ENCODE measurements around the gene MS4A6A.

DNA sequence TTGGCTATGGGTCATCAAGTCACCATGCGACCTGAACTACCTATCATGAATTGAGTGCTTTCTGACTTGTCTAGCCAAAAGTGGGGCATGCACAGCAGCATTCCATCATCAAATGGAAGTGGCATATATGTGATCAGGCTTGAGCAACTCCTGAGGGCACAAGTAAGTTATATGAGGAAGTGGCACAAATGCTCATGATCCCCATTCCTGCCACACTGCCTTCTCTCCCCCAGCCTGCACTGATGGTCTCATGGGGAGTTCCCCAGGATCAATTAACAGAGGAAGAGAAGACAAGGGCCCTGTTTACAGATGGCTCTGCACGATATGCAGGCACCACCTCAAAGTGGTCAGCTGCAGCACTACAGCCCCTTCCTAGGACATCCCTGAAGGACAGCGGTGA is 38.3 kb upstream of the MS4A6A start:
- TF ChIP-seq, protein P1, sequence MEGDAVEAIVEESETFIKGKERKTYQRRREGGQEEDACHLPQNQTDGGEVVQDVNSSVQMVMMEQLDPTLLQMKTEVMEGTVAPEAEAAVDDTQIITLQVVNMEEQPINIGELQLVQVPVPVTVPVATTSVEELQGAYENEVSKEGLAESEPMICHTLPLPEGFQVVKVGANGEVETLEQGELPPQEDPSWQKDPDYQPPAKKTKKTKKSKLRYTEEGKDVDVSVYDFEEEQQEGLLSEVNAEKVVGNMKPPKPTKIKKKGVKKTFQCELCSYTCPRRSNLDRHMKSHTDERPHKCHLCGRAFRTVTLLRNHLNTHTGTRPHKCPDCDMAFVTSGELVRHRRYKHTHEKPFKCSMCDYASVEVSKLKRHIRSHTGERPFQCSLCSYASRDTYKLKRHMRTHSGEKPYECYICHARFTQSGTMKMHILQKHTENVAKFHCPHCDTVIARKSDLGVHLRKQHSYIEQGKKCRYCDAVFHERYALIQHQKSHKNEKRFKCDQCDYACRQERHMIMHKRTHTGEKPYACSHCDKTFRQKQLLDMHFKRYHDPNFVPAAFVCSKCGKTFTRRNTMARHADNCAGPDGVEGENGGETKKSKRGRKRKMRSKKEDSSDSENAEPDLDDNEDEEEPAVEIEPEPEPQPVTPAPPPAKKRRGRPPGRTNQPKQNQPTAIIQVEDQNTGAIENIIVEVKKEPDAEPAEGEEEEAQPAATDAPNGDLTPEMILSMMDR (IDR thresholded peaks at IDR 0.05): no peak
- TF ChIP-seq EZH2 (IDR thresholded peaks at IDR 0.05; ENCODE audit: borderline replicate concordance, insufficient read depth, low read depth, low read length, poor library complexity, severe bottlenecking): no peak
